CD4-positive, alpha-beta T cell treated with Interleukin-2 at 100 ng/mL for 4 hours (primary cell): ENCODE results near the gene SULT1A1.
"Not testable (repeated sequence)": the region's sequence is repeated elsewhere in the genome, so short reads cannot be mapped to it uniquely, and the experiment has no call there.

Experiments used
- DNase-seq: peaks from one replicate; pipeline ENCODE4 v3.0.0-alpha.2; 2020; ENCODE audit warnings: low spot score

The SULT1A1 gene

GRCh38 chr16:28609631-28610594 lies at the start of gene SULT1A1:
SULT1A1 (minus strand) TSS chr16:28610044; CDS start chr16:28608855, 1,189 bp downstream.
- DNase-seq = no peak

- DNase-seq = not testable (repeated sequence)
Observed at GRCh38 chr16:28639959-28640358, 30.1 kb upstream of the SULT1A1 start.

- DNase-seq = not testable (repeated sequence)
Observed at GRCh38 chr16:28638359-28638758, 28.5 kb upstream of the SULT1A1 start.

GRCh38 chr16:28637765-28638164 lies 27.9 kb upstream of the SULT1A1 start, which contains the start of gene NPIPB8:
NPIPB8 (plus strand) TSS chr16:28638065; CDS start chr16:28638361, 296 bp downstream.
- DNase-seq = not testable (repeated sequence)

GRCh38 chr16:28636093-28636823 lies 26.4 kb upstream of the SULT1A1 start:
- DNase-seq = not testable (repeated sequence)

- DNase-seq = not testable (repeated sequence)
Observed at GRCh38 chr16:28630905-28631304, 21.1 kb upstream of the SULT1A1 start.

GRCh38 chr16:28623172-28623711 lies 13.4 kb upstream of the SULT1A1 start:
- DNase-seq = peak; percentile 55

GRCh38 chr16:28622532-28623171 lies 12.8 kb upstream of the SULT1A1 start:
- not testable (repeated sequence) for DNase-seq

GRCh38 chr16:28621481-28622155 lies 11.8 kb upstream of the SULT1A1 start:
- no peak for DNase-seq

GRCh38 chr16:28620316-28620715 lies 10.5 kb upstream of the SULT1A1 start:
- DNase-seq = not testable (repeated sequence)

- DNase-seq = no peak
Observed at GRCh38 chr16:28617874-28618273, 8.0 kb upstream of the SULT1A1 start.

- DNase-seq = no peak
Observed at GRCh38 chr16:28616636-28617035, 6.8 kb upstream of the SULT1A1 start.

GRCh38 chr16:28616224-28616577 lies 6.4 kb upstream of the SULT1A1 start:
- not testable (repeated sequence) for DNase-seq

- peak; percentile 31 for DNase-seq
Observed at GRCh38 chr16:28615486-28616223, 5.8 kb upstream of the SULT1A1 start.

- DNase-seq = not testable (repeated sequence)
Observed at GRCh38 chr16:28614561-28614960, 4.7 kb upstream of the SULT1A1 start.

- not testable (repeated sequence) for DNase-seq
Observed at GRCh38 chr16:28613912-28614311, 4.1 kb upstream of the SULT1A1 start.

GRCh38 chr16:28612359-28613280 lies 2.8 kb upstream of the SULT1A1 start:
- DNase-seq = not testable (repeated sequence)

GRCh38 chr16:28610595-28611191 lies 849 bp upstream of the SULT1A1 start:
- no peak for DNase-seq
